SK-N-SH treated with all-trans-retinoic acid at 6 μM for 48 hours (cell line): ENCODE data around the gene BEX1.

Source experiments
- CREB5 ChIP-seq: fragments of 250-450 bp; sonication (Bioruptor Pico); IDR thresholded peaks from 2 replicates; pipeline ENCODE4 v1.5.1; 2020; ENCODE audit warnings: low read depth, mild to moderate bottlenecking, moderate library complexity
- CSDC2 ChIP-seq: fragments of 250-450 bp; sonication (Bioruptor Pico); IDR thresholded peaks from 2 replicates; pipeline ENCODE4 v1.5.0; 2020; ENCODE audit warnings: mild to moderate bottlenecking, moderate library complexity
- OSR1 ChIP-seq: fragments of 250-450 bp; sonication (Bioruptor Pico); IDR thresholded peaks from 2 replicates; pipeline ENCODE4 v1.8.0; 2022; ENCODE audit warnings: moderate library complexity, mild to moderate bottlenecking, inconsistent platforms
- PATZ1 ChIP-seq: fragments of 250-450 bp; sonication (Bioruptor Pico); IDR thresholded peaks from 2 replicates; pipeline ENCODE4 v1.8.0; 2020; ENCODE audit warnings: mild to moderate bottlenecking, moderate library complexity, borderline replicate concordance
- PPARA ChIP-seq: fragments of 250-450 bp; sonication (Bioruptor Pico); IDR thresholded peaks from 2 replicates; pipeline ENCODE4 v1.5.0; 2020; ENCODE audit warnings: mild to moderate bottlenecking, borderline replicate concordance
- TCF4 ChIP-seq: fragments of 250-450 bp; sonication (Bioruptor Pico); IDR thresholded peaks from 2 replicates; pipeline ENCODE4 v1.8.0; 2021; ENCODE audit warnings: mild to moderate bottlenecking, moderate library complexity, borderline replicate concordance
- TOX ChIP-seq: fragments of 250-450 bp; sonication (Bioruptor Pico); IDR thresholded peaks from 2 replicates; pipeline ENCODE4 v1.8.0; 2021; ENCODE audit warnings: mild to moderate bottlenecking, moderate library complexity, borderline replicate concordance
- ZFP3 ChIP-seq: fragments of 250-450 bp; sonication (Bioruptor Pico); IDR thresholded peaks from 2 replicates; pipeline ENCODE4 v1.5.0; 2020; ENCODE audit warnings: mild to moderate bottlenecking, moderate library complexity

GRCh38 chrX:103100484-103100883 lies 36.5 kb upstream of the BEX1 start:
- TF ChIP-seq ZFP3 (CRISPR knock-in tag) (no peak), OSR1 (no peak), PATZ1 (CRISPR knock-in tag) (no peak), CSDC2 (CRISPR knock-in tag) (no peak), CREB5 (CRISPR knock-in tag) (no peak), TOX (CRISPR knock-in tag) (no peak), PPARA (CRISPR knock-in tag) (no peak), TCF4 (no peak)
